Erythroblast (primary cell): ENCODE measurements around the gene ASAP3.

ENCODE experiments used
- GATA1 ChIP-seq: IDR thresholded peaks from 2 replicates; pipeline ENCODE4 v1.6.1; 2011; ENCODE audit warnings: low read depth, mild to moderate bottlenecking, control low read depth, low read length, moderate library complexity
- POLR2A ChIP-seq: IDR thresholded peaks from 2 replicates; pipeline ENCODE4 v1.6.1; 2011; ENCODE audit warnings: mild to moderate bottlenecking, low read length

GRCh38 chr1:23485002-23485332, 988 bp upstream of the ASAP3 start:
- TF ChIP-seq POLR2A (no peak), GATA1 (no peak)
